Urothelium cell line (cell line): Measurements from ENCODE around the gene BACH2.
A peak's percentile ranks its signal among the peaks of the same experiment; 100 is the strongest.

Source experiments
- DNase-seq: peaks from one replicate; pipeline ENCODE4 v3.0.0; 2011; ENCODE audit warnings: low spot score, mixed read lengths
- FAIRE-seq: peaks from 2 replicates; lab custom pipeline; 2011; peaks lifted over from hg19 to GRCh38; lab: Jason Lieb, UNC

The BACH2 gene

DNA sequence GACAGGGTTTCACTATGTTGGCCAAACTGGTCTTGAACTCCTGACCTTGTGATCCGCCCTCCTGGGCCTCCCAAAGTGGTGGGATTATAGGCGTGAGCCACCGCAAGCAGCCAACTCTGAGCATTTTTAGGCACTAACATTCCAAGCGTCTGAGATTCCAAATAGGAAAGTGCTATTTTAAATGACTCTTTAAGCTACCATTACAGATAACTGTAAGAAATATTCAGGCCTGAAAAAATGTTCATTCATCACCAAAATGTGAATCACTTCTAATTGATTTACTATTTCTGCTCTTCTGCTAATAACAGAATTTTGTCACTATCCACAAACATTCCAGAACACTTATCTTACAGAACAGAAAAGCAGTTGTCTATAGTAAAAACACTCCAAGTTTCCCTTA lies 106.5 kb downstream of the BACH2 start:
- no peak for DNase-seq

DNA sequence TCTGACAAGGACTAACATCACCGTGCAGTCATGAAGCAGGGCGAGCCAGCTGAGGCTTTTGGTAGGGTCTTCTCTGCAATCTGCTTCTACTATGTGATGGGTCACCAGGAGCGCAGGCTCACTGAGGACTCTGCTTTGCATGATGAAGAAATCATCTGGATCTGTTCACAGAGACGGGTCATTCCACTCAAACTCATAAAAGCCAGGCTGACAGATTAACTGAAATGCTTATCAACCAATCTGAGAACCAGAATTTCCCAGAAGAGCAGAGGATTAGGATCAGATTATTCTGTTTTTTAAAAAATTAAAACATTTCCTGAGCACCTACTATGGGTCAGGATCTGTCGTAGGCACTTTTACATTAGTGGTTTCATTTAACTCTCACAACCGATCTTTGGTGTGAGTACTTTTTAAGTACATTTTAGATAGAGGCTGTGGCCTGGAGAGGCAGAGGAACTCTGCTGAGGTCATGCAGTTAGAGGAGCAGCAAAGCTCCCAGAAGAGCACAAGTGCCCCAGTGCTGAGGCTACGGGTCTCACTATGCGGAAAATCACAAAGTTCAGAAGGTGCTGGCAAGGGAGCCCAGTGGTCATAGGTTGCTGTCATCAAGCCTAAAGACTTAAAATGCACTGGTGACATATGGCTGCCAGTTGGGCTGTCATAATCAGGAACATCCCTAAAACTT lies 109.1 kb downstream of the BACH2 start:
- no peak for FAIRE-seq

More for the DNA sequence above, 106.5 kb downstream of the BACH2 start:
- no peak for FAIRE-seq

DNA sequence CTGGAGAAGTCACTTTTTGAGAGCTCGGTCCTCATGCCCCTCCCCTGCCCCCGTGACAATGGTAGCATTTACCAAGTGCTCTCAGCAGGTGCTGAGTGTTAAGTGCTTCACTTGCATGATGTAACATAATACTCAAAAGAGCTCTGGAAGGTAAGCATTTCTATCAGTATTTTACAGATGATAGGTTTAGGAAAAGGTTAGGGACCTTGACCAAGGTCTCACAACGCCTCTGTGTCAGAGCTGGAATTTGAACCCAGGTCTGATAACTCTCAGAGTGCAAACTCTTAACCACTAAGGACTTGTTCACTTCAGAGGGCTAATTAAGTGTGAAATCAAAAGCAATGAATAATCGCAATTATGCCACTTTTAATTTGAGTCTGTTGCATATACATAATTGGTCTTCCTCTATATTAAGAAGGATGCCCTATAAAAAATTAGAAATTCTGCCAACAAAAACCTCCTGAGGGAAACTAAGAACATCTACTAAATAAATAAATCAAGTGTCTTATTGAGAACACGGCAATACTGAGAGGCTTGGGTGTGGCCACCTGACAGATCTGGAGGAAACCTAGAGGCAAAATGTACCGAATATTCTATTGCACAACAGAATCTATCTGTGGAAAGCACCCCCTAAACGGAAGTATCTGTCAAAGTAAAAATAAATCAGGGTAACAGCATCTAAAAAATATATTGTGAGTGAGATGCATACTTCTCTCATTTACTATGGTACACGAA lies 109.8 kb downstream of the BACH2 start:
- no peak for DNase-seq

More for the DNA sequence above, 109.1 kb downstream of the BACH2 start:
- DNase-seq, result no peak

DNA sequence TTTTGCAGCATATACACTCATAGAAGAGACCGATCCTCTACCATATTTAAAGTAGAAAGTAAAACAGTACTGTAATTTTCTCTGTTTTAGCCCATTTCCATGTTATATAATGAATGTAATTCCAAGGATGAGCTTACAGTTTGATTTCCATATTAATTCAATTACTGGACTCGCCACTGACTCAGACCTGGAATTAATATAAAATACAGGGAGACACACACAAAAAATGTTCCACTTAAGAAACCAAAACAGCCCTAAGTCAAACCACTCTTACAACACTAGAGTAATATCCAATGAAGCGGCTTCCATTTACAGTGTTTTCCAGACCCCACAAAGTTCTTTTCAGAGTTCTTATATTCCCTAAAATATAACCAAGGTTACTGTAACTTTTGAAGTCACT lies 110.6 kb downstream of the BACH2 start:
- DNase-seq (no peak), FAIRE-seq (no peak)

More for the DNA sequence above, 109.8 kb downstream of the BACH2 start:
- FAIRE-seq, result no peak

- FAIRE-seq (no peak), DNase-seq (peak; percentile 24)
Observed at GRCh38 chr6:90184334-90185298, 112.0 kb downstream of the BACH2 start.

DNA sequence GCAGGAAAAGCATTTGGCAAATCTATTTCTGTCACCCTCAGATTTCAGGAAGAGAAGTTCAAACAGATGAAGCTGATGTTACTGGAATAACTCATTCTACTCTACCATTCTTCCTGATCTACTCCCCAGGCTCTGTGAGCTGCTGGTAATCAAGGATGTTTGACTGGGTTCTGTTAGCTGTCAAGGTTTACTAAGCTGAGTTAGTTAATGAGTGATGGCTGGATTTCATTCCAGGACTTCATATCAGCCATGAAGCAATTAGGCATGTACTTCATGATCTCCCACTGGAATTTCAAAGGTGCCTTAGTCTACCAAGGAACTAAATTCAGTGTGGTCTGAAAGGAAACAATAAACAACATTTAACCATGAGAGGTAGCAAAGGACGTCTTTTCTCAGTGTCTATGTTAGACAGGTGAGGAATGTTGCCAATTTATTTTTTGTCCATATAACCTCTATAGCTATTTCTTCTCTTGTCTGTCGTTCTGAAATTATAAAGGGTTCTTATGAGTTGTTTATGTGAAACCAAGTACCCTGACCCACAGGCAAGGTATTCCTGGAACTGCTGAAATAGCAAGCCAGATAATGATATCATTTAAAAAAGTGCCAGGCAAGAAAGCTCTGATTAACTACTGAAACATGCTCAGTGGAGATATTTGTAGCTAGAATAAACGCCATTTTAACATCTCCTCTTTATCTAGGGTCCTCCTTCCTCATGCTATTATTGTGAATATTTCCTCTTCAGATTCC lies 112.9 kb downstream of the BACH2 start:
- FAIRE-seq, result no peak
- DNase-seq, result no peak

GRCh38 chr6:90180526-90180925 lies 116.1 kb downstream of the BACH2 start:
- DNase-seq, result no peak
- no peak for FAIRE-seq

- DNase-seq (no peak), FAIRE-seq (no peak)
Observed at GRCh38 chr6:90179190-90180169, 117.2 kb downstream of the BACH2 start.

GRCh38 chr6:90178384-90178855 lies 118.2 kb downstream of the BACH2 start:
- no peak for FAIRE-seq
- DNase-seq, result no peak

DNA sequence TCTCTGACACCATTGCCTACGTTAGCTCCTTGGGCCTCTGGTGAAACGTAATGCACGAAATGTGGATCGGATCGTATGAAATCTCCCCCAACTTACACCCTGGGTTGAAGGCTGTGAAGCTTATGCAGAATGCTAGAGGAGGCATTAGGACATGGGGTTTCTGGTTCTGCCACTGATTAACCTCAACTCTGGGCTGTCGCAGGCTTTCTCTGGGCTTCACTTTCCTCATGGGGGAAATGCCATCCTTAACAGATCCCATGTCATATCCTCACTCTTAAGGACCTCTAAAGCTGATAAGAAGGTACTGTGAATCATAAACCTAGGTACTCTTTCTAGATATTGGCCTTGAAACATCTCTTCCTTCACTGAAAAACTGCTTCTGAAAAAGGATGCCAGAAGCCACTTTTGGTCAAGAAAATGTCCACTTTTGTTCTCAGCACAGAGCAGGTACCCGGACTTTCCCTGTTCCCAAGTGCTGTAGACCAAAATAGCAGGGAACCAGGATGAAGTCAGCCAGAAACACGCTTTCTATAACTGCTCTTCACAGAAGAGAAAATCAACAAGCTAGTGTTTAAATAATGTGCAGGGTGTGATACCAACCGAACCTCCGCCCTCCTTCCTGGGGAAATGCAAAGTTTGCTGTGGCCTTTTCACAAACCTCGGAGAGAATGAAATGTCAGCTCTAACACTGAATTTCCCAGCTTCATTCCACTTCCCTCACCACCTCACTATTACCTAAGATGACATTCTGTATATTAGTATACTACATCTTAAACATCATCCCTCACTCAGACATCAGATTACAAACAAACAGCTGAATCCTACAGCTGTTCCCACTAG lies 118.9 kb downstream of the BACH2 start:
- no peak for DNase-seq
- FAIRE-seq, result no peak

DNA sequence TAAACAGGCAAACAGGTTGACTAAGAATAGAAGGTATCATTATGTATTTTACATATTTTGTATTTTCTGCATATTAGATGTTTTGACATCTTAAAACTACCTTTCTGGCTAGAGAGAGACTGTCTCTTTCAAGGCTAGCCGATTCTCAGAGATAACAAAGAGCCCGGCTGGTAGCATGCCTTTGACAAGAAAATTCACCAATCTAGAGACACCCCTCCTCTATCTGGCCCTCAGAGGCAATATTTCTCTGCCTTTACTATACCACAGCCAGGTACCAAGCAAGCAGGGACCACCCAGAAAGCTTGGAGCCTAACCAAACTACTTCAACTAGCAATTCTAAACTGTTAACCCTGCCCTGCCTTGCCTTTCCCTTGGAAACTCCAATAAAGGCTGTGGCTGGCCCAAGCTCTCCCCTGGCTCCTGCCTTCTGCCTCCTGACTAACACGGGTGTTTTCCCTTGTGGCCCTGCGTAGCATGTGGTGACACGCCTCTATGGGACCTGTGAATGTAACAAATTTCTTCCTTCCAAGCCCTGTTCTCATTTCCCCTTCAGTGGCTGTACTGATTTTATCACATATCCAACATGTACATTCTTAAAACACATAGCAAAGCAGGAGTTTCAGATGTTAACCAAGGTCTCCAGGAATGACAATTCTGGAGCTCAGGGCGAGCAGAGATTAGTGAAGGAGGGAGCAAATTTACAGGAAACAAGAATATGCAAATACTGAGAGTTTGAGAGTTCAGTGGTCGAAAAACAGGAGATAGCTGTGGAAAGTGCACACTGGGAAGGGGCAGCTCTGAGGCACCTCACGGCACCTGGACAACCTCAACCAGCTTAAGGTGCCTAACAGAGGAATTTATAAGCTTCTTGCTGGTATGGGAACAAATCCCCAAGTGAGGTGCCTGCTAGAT lies 120.8 kb downstream of the BACH2 start:
- FAIRE-seq (no peak), DNase-seq (no peak)

DNA sequence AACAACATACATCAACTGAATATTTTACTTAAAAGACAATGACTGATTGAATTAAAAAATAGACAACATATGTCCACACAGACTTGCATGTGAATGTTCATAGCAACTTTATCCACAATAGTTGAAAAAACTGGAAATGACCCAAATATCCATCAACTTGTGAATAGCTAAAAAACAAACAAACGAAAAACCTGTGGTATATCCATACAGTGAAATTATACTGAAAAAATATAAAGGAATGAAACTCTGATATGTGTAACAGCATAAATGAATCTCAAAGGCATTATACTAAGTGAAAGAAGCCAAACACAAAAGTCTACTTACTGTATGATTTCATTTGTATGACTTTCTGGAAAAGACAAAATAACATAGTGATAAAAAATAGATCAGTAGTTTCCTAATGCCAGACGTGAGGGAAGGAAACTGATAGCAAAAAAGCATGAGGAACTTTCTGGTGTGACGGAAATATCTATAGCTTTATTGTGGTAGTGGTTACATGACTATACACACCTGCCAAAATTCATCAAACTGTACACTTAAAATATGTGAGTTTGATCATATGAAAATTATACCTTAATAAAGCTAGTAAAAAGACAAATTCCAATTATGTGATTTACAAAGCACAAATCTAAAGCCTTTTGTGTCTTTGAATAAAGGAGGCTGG lies 123.2 kb downstream of the BACH2 start:
- DNase-seq, result no peak
- no peak for FAIRE-seq

DNA sequence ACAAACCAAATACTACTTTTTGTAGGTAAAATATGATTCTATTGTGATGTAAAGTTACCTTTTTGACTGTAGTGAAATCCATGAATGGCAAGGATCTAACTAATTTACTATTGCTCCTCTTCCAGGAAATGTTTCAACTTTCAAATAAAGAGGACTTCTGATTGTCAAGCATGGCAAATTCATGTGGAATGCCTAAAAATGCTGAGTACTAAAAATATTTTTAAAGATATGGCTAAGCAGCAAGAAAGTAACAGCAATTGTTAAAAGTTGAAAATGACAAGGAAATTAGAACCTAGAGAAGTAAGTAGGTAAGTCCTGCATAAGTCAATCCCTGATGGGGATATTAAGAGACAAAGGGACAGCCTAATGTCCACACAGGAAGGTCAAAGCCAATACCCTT lies 126.0 kb downstream of the BACH2 start:
- no peak for FAIRE-seq
- DNase-seq, result no peak

DNA sequence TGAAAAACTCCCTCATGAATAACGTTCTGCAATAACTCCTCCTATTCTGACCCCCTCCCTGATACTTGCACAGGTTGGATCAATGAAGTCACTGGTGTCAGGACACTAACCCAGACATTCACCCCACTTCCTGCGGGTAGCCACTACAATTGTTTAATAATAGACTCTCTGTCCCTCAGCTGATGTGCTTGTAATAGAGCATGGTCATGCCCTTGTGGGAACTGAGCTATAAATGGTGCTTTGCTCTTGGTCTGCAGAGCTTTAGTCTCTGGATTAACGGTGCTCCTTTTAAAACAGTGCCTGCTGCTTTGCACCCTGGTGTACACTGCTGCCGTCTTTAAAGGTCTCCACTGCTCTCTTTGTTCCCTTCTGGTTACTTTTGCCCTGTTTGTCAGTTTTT lies 127.3 kb downstream of the BACH2 start:
- DNase-seq, result no peak
- FAIRE-seq, result no peak

DNA sequence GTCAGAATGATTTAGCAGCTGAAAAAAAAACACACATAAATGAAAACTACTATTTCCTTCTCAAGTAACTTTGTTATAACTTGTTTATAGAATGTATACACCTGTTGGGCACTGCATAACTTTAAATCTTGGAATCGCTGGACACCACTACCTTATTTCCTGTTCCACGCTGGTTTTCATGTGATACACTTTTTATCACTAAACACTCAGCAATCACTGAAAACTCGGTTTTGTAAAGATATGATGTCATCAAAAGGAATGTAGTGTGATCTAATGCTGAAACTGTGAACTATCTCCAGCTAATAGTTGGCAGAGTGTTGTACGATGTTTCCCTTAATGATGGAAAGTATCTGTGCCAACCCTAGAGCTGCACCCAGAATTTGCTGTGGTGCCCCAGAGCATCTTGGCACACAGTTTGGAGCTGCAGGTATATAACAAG lies 127.9 kb downstream of the BACH2 start:
- DNase-seq (peak; percentile 18), FAIRE-seq (no peak)

- no peak for FAIRE-seq
- DNase-seq, result no peak
Observed at GRCh38 chr6:90167514-90168379, 128.9 kb downstream of the BACH2 start.
